HG03469 (cell line): ENCODE data around the gene TRMT2A.
A peak's percentile ranks its signal among the peaks of the same experiment; 100 is the strongest.
"Not testable (repeated sequence)": the region's sequence is repeated elsewhere in the genome, so short reads cannot be mapped to it uniquely, and the experiment has no call there.

Experiments used
- ATAC-seq: cut with Tn5 transposase; IDR thresholded peaks from one replicate; pipeline ENCODE4 v1.9.1; 2021; ENCODE audit warnings: mild to moderate bottlenecking, moderate library complexity, moderate number of reproducible peaks; ENCODE audit not compliant: unreplicated experiment

Gene TRMT2A, protein sequence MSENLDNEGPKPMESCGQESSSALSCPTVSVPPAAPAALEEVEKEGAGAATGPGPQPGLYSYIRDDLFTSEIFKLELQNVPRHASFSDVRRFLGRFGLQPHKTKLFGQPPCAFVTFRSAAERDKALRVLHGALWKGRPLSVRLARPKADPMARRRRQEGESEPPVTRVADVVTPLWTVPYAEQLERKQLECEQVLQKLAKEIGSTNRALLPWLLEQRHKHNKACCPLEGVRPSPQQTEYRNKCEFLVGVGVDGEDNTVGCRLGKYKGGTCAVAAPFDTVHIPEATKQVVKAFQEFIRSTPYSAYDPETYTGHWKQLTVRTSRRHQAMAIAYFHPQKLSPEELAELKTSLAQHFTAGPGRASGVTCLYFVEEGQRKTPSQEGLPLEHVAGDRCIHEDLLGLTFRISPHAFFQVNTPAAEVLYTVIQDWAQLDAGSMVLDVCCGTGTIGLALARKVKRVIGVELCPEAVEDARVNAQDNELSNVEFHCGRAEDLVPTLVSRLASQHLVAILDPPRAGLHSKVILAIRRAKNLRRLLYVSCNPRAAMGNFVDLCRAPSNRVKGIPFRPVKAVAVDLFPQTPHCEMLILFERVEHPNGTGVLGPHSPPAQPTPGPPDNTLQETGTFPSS

DNA sequence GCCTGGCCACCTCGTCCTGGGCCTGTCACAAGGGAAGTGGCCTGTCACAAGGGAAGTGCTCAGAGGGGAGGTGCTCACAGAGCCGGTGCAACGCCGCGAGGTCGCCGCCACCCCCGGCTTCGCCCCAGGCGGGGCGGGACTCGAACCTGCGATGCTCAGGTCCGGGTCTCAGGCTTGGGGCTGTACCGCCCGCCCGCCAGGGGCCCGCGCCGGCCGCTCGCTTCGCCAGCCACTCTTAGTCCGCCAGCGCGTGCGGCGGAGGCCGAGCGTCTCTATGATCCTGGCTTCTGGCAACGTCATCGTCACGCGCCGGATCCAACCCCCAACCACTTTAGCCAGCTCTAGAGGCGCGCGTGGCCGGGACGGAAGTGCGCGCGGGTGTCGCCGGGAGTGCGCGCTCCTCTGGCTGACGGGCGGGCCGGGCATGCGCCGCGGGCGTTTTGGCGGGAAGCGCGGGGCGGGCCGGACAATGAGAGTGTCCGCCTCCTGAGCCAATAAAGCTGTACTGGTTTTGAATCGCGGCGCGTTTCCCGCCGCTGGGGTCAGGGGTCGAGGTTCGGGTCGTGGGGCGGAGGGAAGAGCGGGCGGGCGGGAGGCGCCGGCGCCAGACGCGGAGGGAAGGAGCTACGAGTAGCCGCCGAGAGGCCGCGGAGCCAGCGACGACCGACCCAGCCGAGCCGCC lies at the start of gene TRMT2A:
TSS of gene TRMT2A (minus strand) at position 276 of the 682 bp plus-strand sequence. CDS start 320 bp downstream, outside the sequence.
- ATAC-seq, result peak; percentile 43

DNA sequence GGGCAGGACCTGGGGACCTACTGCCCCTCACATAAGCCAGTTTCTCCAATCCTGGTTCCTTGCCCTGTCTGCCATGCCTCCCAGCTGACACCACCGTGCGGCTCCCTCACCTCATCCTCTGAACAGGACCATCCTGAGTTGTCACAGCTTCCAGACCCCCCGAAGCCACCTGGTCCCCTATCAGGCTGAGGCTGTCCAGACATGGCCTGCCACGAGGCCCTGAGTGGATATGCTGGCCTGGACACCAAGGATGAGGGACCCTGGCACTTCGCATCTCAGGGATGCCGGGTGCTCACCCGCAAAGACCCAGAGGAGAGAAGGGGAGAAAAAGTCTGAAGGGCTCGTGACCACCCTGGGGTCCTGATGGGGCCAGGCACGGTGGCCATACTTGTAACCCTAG lies 49.7 kb upstream of the TRMT2A start:
- no peak for ATAC-seq

DNA sequence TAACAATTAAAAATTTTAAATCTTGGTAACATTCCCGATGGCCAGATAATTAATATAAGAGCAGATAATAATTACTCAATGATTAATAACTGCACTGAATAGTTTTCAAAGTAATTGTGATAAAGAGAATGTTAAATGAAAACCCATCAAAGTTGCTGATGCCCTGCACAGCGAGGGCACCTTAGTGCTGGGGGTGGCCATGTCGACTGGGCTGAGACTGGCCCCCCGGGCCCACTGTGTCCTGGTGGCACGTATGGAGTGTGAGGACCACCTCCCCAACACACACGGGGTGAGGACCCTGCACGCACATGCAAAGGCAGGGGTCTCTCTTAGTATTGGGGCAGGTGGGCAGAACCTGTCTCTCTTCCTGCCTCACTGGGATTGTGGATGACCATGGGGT lies 48.9 kb upstream of the TRMT2A start:
- ATAC-seq, result no peak

DNA sequence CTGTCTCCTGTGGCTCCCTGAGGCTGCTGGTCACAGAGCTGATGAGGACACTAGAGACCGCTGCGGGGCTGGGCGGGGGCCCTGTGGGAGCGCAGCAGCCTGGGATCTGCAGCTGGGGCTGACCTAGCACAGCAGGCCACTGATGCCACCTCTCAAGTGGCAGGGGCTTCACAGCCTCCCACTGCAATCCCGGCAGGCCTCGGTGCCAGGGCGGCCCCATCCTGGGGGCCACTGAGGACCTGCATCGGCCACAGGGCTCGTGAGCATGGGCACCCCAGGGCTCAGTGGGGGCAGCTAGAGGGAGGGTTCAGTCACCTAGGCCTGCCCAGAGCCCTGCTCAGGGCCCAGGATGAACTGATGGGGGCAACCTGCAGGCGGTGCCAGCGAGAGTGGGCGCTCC lies 48.4 kb upstream of the TRMT2A start:
- ATAC-seq, result no peak

DNA sequence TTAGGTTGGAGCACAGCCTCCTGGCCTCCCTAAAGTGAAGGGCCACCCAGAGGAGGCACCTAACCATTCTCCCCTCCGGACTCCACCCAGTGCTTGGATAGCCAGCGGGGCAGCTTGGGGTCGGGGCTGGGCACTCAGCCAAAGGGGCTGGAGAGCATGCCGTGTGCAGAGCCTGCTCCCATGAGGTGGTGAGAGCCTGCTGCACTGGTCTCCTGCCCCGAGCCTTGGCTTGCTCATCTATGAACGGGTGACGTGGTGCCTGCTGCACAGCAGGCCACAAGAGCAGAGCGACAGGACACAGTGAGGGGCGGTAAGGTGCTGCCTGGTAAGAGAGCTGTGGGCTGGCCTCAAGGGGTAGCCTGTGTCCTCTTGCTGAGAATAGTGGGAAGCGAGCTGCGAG lies 47.8 kb upstream of the TRMT2A start:
- ATAC-seq, result no peak

DNA sequence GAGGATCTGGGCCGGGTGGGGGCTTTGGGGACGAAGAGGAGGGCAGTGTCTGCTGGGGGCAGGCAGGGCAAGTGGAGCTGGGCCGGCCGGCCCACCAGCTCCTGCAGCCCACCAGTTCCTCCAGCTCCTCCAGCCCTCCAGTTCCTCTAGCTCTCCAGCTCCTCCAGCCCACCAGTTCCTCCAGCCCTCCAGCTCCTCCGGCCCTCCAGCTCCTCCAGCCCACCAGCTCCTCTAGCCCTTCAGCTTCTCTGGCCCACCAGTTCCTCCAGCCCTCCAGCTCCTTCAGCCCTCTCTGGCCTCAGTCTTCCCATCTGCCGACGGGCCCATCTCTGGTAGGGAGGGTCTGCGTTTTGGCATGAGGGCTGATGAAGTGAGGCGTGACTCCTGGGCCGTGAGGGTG lies 43.0 kb upstream of the TRMT2A start:
- no peak for ATAC-seq

DNA sequence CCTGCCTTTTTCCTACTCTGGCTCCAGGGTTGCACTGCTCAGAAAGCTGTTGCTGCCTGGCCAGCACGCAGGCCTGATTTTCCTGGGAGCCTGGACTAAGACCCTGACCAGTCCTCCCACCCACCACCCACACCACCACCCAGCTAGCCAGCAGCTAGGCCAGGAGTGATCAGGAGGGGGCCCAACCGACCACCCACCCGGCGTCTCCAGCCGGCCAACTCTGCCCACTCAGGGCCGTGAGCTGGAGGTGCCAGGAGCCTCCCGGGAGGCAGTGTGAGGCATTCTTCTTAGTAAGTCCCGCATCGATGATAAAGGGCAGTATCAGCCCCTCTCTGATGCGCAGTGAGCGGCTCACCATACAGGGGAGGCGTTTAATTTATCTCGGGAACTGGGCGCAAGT lies 42.5 kb upstream of the TRMT2A start:
- ATAC-seq, result not testable (repeated sequence)

DNA sequence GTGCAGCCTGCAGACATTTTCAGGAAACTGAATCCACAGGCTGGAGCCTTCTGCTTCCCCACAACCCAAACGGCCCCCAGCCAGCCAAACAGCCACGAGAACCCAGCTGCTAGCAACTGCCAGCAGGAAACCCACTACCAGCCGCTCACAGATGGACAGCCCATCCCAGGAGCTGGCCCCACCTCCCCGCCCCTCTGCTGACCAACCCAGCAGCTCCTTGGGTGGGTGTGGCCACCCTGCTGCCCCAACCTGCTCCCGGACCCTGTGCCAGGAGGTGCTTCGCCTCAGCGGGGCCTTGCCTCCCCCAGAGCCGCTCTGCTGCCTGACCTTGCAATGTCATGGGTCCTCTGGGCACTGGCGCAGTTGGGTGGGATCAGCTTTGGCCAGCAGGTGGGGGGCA lies 42.0 kb upstream of the TRMT2A start:
- ATAC-seq, result no peak

DNA sequence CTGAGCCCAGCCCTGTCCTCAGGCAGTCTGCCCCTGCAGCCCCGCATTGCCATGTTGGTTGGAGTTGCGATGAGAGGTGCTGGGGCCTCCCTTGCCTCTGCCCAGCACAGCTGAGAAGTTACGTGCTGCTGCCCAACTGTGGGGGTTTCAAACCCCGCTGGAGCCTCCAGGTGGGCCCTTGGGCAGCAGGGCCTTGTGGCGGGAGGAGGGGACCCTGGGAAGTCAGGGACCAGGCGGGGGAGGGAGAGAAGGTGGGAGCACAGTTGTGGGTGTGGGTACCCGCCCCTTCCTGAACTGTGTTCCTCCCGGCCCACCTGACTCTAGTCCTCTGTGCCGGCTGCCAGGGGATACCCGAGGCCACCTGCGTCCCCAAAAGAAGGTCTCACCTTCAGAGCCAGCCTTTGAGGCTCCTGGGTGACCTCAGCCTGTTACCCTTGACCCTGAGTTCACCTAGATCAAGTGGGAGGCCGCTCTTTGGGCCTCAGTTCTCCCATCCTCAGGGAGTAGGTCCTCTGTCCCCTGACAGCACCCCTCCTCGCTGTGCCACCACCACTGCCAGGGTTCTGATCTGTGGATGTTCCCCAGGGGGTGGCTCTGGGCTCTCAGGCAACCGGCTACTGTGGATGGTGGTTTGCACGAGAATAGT lies 41.5 kb upstream of the TRMT2A start:
- no peak for ATAC-seq

DNA sequence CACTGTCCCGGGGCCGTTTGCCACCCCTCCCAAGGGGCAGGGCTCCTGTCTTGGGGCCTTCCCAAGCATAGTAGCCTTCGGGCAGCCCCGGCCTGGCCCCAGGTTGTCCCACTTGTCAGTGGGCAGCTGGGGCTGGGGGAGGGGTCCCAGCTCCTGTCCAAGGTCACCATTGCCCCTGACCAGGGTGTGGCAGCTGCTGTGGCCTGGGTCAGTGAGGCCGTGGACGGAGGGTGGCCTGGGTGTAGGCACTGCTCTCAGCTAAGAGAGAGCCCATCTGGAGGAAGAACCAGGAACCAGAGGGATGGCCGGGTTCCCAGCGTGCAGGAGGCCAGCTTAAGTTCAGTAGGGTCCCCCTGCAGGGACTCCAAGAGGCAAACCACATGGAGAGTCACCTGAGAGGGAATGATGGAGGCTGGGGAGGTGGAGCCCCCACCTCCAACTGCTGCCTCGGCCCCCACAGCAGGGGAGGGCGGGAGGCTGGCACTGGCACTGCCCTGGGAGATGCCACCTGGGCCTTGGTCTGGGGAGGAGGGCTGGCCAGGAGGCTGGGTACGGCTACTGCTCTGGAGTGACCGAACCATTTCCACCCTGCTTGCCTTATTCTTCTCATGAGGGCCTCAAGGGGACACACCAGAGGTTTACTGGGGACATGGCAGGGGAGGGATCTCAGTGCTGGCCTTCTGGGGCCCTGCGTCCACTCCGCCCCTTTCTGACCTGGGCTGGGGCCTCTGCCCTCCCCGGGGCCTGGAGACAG lies 40.6 kb upstream of the TRMT2A start:
- ATAC-seq, result no peak

DNA sequence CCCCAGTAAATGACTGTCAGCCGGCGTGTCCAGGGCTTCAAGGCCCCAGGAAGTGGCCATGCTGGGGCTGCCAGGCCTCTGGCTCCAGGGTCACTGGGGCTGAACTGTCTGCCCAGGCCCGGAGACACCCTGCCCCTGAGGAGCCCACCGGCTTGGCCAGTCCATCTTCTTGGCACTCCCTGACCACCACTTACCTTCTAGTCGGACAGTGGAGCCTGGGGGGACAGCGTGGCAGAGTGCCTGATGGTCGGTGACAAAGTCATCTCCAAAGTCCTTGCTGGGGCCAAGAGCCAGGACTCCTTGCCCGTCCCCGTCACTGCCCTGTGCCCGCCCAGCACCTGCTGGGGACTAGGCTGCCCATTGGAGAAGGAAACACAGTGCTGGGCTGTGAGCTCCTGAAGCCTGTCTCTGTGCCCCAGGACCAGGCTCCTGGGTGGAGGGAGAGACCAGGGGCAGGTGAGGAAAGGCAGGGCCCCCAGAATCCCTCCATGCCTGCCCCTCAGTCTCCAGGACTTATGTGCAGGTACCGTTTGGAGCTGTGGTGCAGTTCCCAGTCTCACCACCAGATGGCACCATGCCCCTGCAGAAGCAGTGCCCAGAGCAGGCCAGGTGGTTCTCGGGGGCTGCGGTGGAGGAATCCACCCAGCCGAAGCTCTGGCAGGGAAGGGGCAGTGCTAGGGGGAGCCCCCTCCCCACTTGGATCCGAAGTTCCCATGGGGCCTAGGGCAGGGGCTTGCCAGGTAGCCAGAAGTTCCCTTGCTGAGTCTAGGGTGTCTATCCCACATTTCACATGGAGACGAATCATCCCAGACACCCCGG lies 39.8 kb upstream of the TRMT2A start:
- ATAC-seq, result no peak

DNA sequence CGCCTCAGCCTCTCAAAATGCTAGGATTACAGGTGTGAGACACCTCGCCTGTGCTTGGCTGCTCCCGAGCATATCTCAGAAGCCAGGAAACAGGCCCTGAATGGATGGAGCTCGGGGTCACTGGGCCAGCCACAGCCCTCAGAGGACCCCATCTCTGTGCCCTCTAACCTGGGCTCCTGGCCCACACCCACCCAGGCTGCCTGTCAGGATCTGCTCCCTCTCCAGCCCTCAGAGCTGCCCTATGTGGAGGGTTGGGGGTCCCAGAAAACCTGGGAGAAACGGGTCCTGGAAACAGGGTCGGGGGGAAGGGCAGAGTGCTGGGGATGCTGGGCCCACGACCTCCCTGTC lies 39.0 kb upstream of the TRMT2A start:
- no peak for ATAC-seq

DNA sequence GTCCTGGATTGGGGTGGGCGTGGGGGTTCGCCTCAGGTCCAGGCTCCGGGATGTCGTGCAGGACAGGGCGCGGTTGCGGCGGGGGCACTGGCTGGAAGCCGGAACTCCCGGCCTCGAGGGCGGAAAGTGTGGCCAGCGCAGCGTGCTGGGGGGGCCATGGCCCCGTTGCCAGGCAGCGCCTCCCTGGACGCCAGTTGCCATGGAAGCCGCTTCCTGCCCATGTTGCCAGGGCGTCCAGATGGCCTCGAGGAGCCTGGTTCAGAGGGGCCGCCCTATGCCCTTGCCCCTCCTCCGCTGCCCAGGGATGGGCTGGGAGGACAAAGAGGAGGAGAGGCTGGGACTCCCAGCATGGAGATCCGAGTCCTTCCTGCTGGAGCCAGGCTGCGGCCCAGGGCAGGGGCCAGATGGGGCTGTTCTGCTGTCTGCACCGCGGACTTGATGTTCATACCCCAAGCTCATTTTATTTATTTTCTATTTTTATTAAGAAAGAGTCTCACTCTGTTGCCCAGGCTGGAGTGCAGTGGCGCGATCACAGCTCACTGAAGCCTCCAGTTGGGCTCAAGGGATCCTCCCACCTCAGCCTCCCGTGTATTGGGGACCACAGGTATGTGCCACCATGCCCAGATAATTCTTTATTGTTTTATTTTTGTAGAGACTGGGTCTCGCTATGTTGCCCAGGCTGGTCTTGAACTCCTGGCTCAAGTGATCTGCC lies 38.5 kb upstream of the TRMT2A start:
- ATAC-seq, result no peak

DNA sequence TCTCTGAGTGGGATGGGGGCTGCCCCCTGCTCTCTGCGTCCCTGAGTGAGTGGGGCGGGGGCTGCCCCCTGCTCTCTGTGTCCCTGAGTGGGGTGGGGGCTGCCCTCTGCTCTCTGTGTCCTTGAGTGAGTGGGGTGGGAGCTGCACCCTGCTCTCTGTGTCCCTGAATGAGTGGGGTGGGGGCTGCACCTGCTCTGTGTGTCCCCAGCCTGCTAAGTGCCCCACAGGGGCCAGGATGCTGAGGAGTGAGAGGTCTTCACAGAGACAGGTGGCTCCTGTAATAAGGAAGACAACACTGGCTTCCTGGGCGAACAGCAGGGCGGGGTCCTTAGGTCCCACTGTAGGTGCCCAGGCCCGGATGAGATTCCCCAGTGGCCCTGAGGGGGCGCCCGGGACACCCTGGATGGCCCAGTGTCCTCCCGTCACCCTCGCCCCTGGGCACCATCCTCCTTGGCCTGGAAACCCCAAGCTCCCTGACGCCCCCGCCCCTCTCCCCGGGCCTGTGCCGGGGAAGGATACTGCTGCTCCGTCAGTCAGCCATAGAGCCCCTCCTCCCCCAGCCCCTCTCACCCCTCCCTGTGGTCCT lies 37.7 kb upstream of the TRMT2A start:
- ATAC-seq, result no peak

DNA sequence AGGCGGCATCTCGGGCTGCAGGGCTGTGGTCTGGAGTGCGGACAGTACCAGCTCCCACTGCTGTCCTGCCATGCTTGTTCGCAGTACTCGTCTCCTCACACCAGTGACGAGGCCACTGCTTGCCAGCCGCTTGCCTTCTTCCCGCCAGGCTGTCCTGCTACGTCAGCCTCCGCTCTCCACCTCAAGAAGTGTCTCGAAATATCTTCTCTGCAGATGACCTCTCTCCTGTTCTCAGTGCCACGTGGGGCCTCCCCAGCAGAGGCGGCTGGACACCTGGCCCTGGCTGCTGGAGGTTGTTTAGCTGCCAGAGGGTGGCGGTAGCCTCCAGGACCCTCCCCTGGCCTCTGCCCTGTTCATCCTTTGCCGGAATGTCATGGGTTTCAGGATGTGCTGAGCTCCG lies 36.9 kb upstream of the TRMT2A start:
- ATAC-seq, result no peak

DNA sequence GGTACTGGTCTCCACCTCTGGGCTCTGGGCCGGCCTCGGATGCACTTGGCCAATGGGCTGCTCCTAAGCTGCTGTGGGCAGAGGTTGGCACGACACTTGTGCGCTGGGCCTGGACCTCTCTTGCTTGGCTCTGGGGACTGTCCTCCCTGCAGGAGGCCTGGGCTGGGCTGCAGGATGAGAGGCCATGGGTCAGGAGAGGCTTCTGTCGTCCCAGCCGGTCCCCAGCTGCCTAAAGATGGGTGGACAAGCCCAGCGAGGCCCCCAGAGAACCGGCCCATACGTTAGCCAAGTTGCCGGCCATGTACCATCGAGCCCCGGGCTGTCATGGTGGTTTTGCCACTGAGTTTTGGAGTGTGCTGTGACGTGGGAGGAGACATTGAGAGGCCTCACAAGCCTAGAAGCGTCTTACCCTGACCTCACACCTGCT lies 35.5 kb upstream of the TRMT2A start:
- no peak for ATAC-seq

DNA sequence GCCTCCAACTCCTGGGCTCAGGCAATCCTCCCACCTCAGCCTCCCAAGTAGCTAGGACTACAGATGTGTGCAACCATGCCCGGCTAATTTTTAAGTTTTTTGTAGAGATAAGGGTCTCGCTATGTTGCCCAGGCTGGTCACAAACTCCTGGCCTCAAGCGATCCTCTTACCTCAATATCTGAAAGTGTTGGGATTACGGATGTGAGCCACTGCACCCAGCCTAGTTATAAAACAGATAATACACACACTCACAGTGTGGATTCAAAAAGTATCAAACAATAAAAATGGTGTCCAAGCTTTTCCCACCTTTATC lies 34.2 kb upstream of the TRMT2A start:
- ATAC-seq, result no peak

DNA sequence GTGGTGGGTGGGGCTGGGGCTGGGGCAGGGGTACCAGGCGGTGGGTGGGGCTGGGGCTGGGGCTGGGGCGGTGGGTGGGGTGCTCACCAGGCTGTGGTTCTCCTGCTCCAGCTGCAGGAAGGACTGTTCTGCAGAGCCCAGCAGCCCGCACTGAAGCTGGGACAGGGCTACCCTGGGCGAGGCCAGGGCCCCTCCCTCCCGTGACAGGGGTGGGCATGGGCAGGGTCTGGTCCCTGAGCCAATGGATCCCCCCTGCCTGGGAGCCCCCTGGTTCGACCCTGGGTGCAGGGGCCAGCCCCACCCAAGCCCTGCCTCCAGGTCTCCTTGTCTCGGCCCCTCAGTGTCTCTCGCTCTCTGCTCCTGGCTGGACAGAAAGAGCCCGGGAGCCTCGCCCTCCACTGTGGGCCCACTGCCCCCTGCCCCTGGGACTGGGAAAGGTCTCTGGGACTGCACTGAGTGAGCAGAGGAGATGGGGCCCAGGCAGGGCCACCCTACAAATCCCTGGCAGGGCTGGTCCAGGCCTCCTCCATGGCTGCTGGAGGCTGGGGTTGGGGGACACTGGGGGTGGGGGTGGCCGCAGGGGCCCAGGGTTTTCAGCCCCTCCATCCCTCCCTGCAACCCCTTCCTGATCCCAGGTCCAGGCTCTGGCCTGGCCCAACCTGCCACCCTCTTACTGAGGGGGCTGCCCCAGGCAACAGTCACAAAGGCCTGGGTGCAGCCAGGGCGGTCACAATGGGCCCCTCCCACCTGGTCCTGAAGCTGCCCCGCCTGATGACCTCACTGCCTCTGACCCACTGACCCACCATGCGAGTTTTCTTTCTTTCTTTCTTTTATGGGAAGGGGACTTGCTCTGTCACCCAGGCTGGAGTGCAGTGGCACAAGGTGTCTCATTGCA lies 33.6 kb upstream of the TRMT2A start, which contains the start of gene CCDC188:
TSS of gene CCDC188 (minus strand) at position 675 of the 895 bp plus-strand sequence. CDS start at position 606, 69 bp downstream.
- ATAC-seq, result no peak
